HCT116 (cell line): ENCODE results near the gene ZNF496.
"Not testable (repeated sequence)": the region's sequence is repeated elsewhere in the genome, so short reads cannot be mapped to it uniquely, and the experiment has no call there.

ENCODE experiments used
- ATF3 ChIP-seq: IDR thresholded peaks from 2 replicates; pipeline ENCODE4 v1.6.1; 2012
- CBX3 ChIP-seq: IDR thresholded peaks from 2 replicates; pipeline ENCODE4 v1.6.1; 2012; ENCODE audit warnings: low read depth
- CTCF ChIP-seq, 3 experiments: fragments of 200-600 bp in 1 of 3; sonication (generic) in 1 of 3; IDR thresholded peaks in 2 of 3; conservative IDR thresholded peaks in 1 of 3; 2 replicates each; pipeline ENCODE4 v1.5.1; 2012 to 2017; ENCODE audit warnings: low read depth in 2 of 3, low read length in 2 of 3, antibody characterized with exemption in 1 of 3, borderline replicate concordance in 1 of 3, control low read depth in 1 of 3, mild to moderate bottlenecking in 1 of 3, mixed read lengths in 1 of 3, mixed run types in 1 of 3, moderate library complexity in 1 of 3; ENCODE audit not compliant: insufficient read depth in 1 of 3
- EGR1 ChIP-seq: IDR thresholded peaks from 2 replicates; pipeline ENCODE4 v1.6.1; 2012; ENCODE audit warnings: low read depth
- EZH2 ChIP-seq: fragments of 200-600 bp; sonication (generic); IDR thresholded peaks from 2 replicates; pipeline ENCODE4 v1.6.1; 2017; ENCODE audit warnings: antibody characterized with exemption, mixed run types
- JUND ChIP-seq: IDR thresholded peaks from 2 replicates; pipeline ENCODE4 v1.6.1; 2012
- POLR2A ChIP-seq: IDR thresholded peaks from 2 replicates; pipeline ENCODE4 v1.7.0; 2011; ENCODE audit warnings: borderline replicate concordance; ENCODE audit not compliant: insufficient read depth, insufficient read length; ENCODE audit errors: extremely low read depth
- POLR2AphosphoS5 ChIP-seq: IDR thresholded peaks from 2 replicates; pipeline ENCODE4 v1.6.1; 2011; ENCODE audit warnings: mild to moderate bottlenecking, low read depth, low read length, moderate library complexity
- SP1 ChIP-seq: IDR thresholded peaks from 2 replicates; pipeline ENCODE4 v1.6.1; 2012; ENCODE audit warnings: low read depth
- YY1 ChIP-seq: IDR thresholded peaks from 2 replicates; pipeline ENCODE4 v1.6.1; 2011; ENCODE audit warnings: low read length, low read depth, moderate library complexity, mild to moderate bottlenecking; ENCODE audit not compliant: insufficient replicate concordance; ENCODE audit errors: extremely low read depth
- ZNF274 ChIP-seq: fragments of 200-500 bp; sonication (Bioruptor generic); IDR thresholded peaks from 2 replicates; pipeline ENCODE4 v1.6.1; 2014; ENCODE audit warnings: mild to moderate bottlenecking, low read depth, low read length, inconsistent platforms

- not testable (repeated sequence) for TF ChIP-seq CTCF (IDR thresholded peaks at IDR 0.05 in 2 of 3, conservative IDR thresholded peaks at IDR 0.05 in 1 of 3; ENCODE audit: borderline replicate concordance in 1 of 3, insufficient read depth in 1 of 3, low read depth in 2 of 3, low read length in 2 of 3); EZH2; YY1; EGR1; POLR2A; ATF3; ZNF274; POLR2AphosphoS5; JUND; SP1; CBX3
Measured at GRCh38 chr1:247366345-247366744, 34.7 kb upstream of the ZNF496 start.
